Right renal cortex interstitium (tissue), 3 donors: ENCODE data around the gene C16orf92. TPM values are rescaled to one million over a fixed set of nuclear protein-coding genes. Genes with fewer than 3 reads are reported as not detected.

Experiments used
- DNase-seq, 3 donors: peaks; one replicate each; pipeline ENCODE4 v3.0.0-alpha.2; 2013; ENCODE audit warnings: low read depth in 3 of 3, low spot score in 2 of 3
- polyA plus RNA-seq, 3 donors: library from polyadenylated mRNA; unstranded; fragments of 120-200 nt; gene quantifications; one replicate each; pipeline ENCODE4 v1.2.1, GENCODE V29; 2013; ENCODE audit not compliant: insufficient read length in 3 of 3

C16orf92 gene
- polyA plus RNA-seq, 3 donors = not detected

DNA sequence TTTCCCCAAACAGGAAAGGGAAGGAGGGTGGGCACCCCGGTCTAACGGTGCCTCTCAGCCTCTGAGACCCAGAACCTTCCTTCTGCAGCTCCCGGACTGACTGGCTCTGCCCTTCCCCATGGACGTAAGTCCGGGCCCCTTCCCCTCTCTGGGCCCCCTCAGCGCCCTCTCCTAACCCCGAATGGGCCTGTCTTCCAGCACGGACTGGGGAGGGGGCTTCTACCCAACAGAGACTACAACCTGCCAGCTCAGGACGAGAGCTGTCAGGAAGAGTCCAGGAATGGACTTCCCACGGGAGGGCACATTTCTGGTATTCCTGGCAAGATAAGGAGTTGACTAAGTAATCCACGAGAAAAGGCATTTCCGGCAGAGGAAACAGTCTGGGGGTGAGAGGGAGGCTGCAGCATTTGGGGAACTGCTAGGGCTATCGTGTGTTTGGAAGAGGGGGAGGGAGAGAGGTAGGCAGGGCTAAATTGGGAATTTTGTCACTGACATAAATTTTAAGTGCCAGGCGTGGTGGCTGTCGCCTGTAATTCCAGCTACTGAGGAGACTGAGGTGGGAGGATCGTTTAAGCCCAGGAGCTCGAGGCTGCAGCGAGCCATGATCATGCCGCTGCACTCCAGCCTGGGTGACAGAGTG lies 30.5 kb downstream of the C16orf92 start:
- DNase-seq = peak in 1 of 3 donors; percentile 25

DNA sequence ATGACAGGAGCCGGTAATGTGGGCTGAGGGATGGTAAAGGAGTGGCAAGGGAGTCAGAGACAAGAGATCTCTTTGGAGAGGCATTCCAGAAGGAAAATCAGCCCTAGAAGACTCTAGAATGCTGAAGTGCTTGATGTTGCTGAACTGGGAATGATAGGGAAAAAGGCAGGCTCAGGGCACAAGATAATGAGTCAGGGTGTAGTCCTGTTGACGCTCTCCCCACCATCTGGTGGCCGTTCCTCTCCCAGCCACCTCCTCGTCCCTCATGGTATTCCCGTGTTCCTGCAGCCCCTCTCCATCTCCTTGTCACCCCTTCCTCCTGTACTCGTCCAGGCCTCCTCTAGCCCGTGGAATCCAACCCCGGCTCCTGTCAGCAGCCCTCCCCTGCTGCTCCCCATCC lies 31.5 kb downstream of the C16orf92 start:
- no peak for DNase-seq

DNA sequence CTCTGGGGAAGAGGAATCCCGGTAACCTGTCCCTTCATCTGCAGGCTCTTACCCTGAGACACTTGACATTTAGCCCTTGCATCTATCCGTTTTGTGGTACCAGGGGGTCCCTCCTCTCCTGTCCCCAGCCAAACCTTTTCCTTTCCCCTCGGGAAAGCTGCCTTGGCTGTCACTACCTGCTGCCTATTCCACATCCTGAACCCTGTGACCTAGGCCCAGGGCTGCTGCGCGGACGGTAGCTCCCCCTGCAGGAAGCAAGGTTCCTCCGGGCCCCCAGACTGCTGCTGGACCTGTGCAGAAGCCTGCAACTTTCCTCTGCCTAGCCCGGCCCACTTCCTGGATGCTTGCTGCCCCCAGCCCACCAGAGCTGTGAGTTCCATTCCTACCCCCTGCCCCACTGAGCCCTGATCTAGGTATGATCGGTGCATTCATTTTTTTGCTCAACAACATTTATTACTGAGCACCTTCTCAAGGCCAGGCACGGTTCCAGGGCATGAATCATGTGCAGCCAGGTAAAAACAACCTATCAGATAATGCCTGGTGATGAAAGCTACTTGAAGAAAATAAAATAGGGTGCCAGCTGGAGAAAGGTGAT lies 32.1 kb downstream of the C16orf92 start:
- DNase-seq = no peak

GRCh38 chr16:30060346-30060745 lies 37.3 kb downstream of the C16orf92 start:
- no peak for DNase-seq

- DNase-seq = no peak
These were observed 38.0 kb downstream of the C16orf92 start for GRCh38 chr16:30060836-30061554.

GRCh38 chr16:30063278-30063892 lies 40.4 kb downstream of the C16orf92 start:
- DNase-seq = no peak

- peak in 2 of 3 donors; percentile 45 to 57 for DNase-seq
These were observed 41.1 kb downstream of the C16orf92 start for GRCh38 chr16:30063893-30064728.

- DNase-seq = no peak
These were observed 41.7 kb downstream of the C16orf92 start for GRCh38 chr16:30064729-30065101.

- peak; percentile 90 to 93 (median 92) for DNase-seq
These were observed 42.3 kb downstream of the C16orf92 start, which contains the start of gene ALDOA for GRCh38 chr16:30065102-30065942. TSS of gene ALDOA (plus strand) at chr16:30065760. CDS start at chr16:30066898, 1,138 bp downstream.

GRCh38 chr16:30065943-30066760 lies 43.2 kb downstream of the C16orf92 start:
- no peak for DNase-seq

GRCh38 chr16:30066761-30067583 lies 44.0 kb downstream of the C16orf92 start:
- DNase-seq = no peak

GRCh38 chr16:30067584-30067916 lies 44.6 kb downstream of the C16orf92 start:
- DNase-seq = no peak

- DNase-seq = no peak
These were observed 45.3 kb downstream of the C16orf92 start for GRCh38 chr16:30068333-30068732.

DNA sequence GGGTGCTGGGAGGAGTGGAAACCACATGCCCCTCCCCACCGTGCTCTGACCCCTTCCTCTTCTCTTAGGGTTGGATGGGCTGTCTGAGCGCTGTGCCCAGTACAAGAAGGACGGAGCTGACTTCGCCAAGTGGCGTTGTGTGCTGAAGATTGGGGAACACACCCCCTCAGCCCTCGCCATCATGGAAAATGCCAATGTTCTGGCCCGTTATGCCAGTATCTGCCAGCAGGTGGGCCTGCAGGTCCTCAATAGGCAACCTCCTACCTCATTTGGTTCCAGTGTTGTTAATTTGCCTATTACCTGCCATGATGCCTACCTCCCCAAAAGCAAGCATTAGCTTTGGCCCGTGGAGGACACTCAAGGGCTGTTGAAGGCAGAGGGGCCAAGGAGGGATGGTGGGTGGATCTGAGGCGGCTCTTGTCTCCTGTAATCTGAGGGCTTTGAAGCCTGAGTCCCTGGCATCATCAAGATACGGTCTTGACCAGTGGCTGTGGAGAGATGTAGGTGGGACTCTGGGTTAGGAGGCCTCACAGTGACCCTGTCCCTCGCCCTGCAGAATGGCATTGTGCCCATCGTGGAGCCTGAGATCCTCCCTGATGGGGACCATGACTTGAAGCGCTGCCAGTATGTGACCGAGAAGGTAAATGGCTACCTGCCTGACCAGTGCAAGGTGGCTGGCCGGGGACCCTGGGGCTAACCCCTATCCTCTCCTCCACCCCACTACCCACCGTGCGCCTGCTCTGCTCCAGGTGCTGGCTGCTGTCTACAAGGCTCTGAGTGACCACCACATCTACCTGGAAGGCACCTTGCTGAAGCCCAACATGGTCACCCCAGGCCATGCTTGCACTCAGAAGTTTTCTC lies 46.0 kb downstream of the C16orf92 start:
- no peak for DNase-seq

DNA sequence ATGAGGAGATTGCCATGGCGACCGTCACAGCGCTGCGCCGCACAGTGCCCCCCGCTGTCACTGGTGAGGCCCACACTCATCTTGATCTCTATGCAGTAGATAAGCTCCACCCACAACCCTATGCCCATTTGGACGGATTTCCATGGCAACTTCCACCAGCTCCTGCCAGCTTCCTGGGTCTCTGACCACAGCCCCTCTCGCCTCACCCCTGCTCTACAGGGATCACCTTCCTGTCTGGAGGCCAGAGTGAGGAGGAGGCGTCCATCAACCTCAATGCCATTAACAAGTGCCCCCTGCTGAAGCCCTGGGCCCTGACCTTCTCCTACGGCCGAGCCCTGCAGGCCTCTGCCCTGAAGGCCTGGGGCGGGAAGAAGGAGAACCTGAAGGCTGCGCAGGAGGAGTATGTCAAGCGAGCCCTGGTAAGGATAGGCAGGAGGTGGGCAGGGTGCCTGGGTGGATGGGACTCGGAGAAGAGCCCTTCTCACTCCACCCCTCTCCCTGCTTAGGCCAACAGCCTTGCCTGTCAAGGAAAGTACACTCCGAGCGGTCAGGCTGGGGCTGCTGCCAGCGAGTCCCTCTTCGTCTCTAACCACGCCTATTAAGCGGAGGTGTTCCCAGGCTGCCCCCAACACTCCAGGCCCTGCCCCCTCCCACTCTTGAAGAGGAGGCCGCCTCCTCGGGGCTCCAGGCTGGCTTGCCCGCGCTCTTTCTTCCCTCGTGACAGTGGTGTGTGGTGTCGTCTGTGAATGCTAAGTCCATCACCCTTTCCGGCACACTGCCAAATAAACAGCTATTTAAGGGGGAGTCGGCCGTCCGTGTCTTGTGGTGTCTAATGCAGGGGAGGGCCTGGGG lies 46.8 kb downstream of the C16orf92 start:
- no peak for DNase-seq

DNA sequence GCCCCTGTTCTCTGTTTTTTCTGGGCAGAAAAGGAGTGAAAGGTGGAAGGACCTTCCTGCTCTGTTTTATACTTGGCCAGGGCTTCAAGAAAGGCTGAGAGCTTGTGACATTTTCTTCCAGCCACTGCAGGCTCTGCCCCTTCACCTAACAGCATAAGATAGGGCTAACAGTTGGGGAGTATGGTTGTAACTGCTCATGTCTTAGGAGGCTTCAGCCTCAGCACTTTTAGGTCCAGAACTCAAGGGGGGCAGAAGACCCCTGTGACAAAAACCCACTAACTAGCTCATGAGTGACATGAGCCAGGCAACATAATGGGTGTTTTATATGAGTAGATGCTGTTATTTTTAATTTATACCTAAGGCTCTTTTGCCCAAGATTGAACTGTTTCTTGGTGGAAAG lies 47.5 kb downstream of the C16orf92 start:
- no peak for DNase-seq
